Measurements from ENCODE around the gene PRAF2.
A peak's percentile ranks its signal among the peaks of the same experiment; 100 is the strongest.

The PRAF2 gene

GRCh38 chrX:49072712-49073095 is 1.1 kb downstream of the PRAF2 start:
- peak overlapping the region; percentile 66 to 78 for H3K4me3 ChIP-seq (ENCODE audit: low read length in 2 of 2)
- peaks cover 0 to 8% of the 10 kb centered on the region in 2 donors for H3K27me3 ChIP-seq (ENCODE audit: control insufficient read depth in 1 of 2, insufficient read depth in 2 of 2, low read length in 2 of 2)
- peaks cover 20% of the 10 kb centered on the region for H3K4me1 ChIP-seq (ENCODE audit: control insufficient read depth, insufficient read depth, low read length)
- no peak overlapping the region for H3K27ac ChIP-seq (ENCODE audit: low read length)
- H3K9me3 ChIP-seq (ENCODE audit: control insufficient read depth in 2 of 2, low read length in 2 of 2) = no peaks in the 10 kb centered on the region
- peaks cover 3 to 4% of the 10 kb centered on the region in 2 donors for H3K36me3 ChIP-seq (ENCODE audit: control insufficient read depth in 2 of 2, insufficient read depth in 2 of 2, low read length in 2 of 2)
- H3K9ac ChIP-seq (ENCODE audit: low read length in 2 of 2) = no peak overlapping the region

- H3K4me3 ChIP-seq (ENCODE audit: low read length in 2 of 2) = peak overlapping the region; percentile 66 to 78
- peak overlapping the region in 1 of 2 donors; percentile 22 for H3K9ac ChIP-seq (ENCODE audit: low read length in 2 of 2)
- H3K27me3 ChIP-seq (ENCODE audit: control insufficient read depth in 1 of 2, insufficient read depth in 2 of 2, low read length in 2 of 2) = peaks cover 0 to 8% of the 10 kb centered on the region in 2 donors
- peaks cover 0 to 3% of the 10 kb centered on the region in 2 donors for H3K36me3 ChIP-seq (ENCODE audit: control insufficient read depth in 2 of 2, insufficient read depth in 2 of 2, low read length in 2 of 2)
- H3K4me1 ChIP-seq (ENCODE audit: control insufficient read depth, insufficient read depth, low read length) = peaks cover 20% of the 10 kb centered on the region
- H3K27ac ChIP-seq (ENCODE audit: low read length) = peak overlapping the region; percentile 37
- H3K9me3 ChIP-seq (ENCODE audit: control insufficient read depth in 2 of 2, low read length in 2 of 2) = no peaks in the 10 kb centered on the region
Observed at GRCh38 chrX:49071877-49072711, 1.7 kb downstream of the PRAF2 start.

- Histone ChIP-seq H3K9me3 (ENCODE audit: control insufficient read depth in 2 of 2, low read length in 2 of 2) (no peaks in the 10 kb centered on the region), H3K27me3 (ENCODE audit: control insufficient read depth in 1 of 2, insufficient read depth in 2 of 2, low read length in 2 of 2) (peaks cover 0 to 5% of the 10 kb centered on the region in 2 donors), H3K4me3 (ENCODE audit: low read length in 2 of 2) (no peak overlapping the region), H3K27ac (ENCODE audit: low read length) (peak overlapping the region; percentile 37), H3K4me1 (ENCODE audit: control insufficient read depth, insufficient read depth, low read length) (peaks cover 20% of the 10 kb centered on the region), H3K36me3 (ENCODE audit: control insufficient read depth in 2 of 2, insufficient read depth in 2 of 2, low read length in 2 of 2) (peaks cover 0 to 3% of the 10 kb centered on the region in 2 donors), H3K9ac (ENCODE audit: low read length in 2 of 2) (no peak overlapping the region)
Observed at GRCh38 chrX:49070988-49071387, 2.8 kb downstream of the PRAF2 start.

GRCh38 chrX:49069038-49069437 is 4.8 kb downstream of the PRAF2 start:
- H3K27me3 ChIP-seq (ENCODE audit: control insufficient read depth in 1 of 2, insufficient read depth in 2 of 2, low read length in 2 of 2) = peaks cover 0 to 5% of the 10 kb centered on the region in 2 donors

GRCh38 chrX:49067285-49068120 is 6.3 kb downstream of the PRAF2 start:
- H3K36me3 ChIP-seq (ENCODE audit: control insufficient read depth in 2 of 2, insufficient read depth in 2 of 2, low read length in 2 of 2) = peaks cover 0 to 2% of the 10 kb centered on the region in 2 donors

More at GRCh38 chrX:49069038-49069437, 4.8 kb downstream of the PRAF2 start:
- H3K9me3 ChIP-seq (ENCODE audit: control insufficient read depth in 2 of 2, low read length in 2 of 2) = no peaks in the 10 kb centered on the region
- no peak overlapping the region for H3K4me3 ChIP-seq (ENCODE audit: low read length in 2 of 2)
- H3K4me1 ChIP-seq (ENCODE audit: control insufficient read depth, insufficient read depth, low read length) = peaks cover 15% of the 10 kb centered on the region
- H3K9ac ChIP-seq (ENCODE audit: low read length in 2 of 2) = no peak overlapping the region
- peaks cover 0 to 2% of the 10 kb centered on the region in 2 donors for H3K36me3 ChIP-seq (ENCODE audit: control insufficient read depth in 2 of 2, insufficient read depth in 2 of 2, low read length in 2 of 2)
- H3K27ac ChIP-seq (ENCODE audit: low read length) = no peak overlapping the region

GRCh38 chrX:49066690-49067089 is 7.1 kb downstream of the PRAF2 start:
- Histone ChIP-seq H3K27ac (ENCODE audit: low read length) (no peak overlapping the region), H3K9me3 (ENCODE audit: control insufficient read depth in 2 of 2, low read length in 2 of 2) (no peaks in the 10 kb centered on the region), H3K36me3 (ENCODE audit: control insufficient read depth in 2 of 2, insufficient read depth in 2 of 2, low read length in 2 of 2) (peaks cover 0 to 2% of the 10 kb centered on the region in 2 donors), H3K9ac (ENCODE audit: low read length in 2 of 2) (no peak overlapping the region), H3K4me3 (ENCODE audit: low read length in 2 of 2) (no peak overlapping the region), H3K27me3 (ENCODE audit: control insufficient read depth in 1 of 2, insufficient read depth in 2 of 2, low read length in 2 of 2) (peaks cover 0 to 7% of the 10 kb centered on the region in 2 donors), H3K4me1 (ENCODE audit: control insufficient read depth, insufficient read depth, low read length) (no peaks in the 10 kb centered on the region)

More at GRCh38 chrX:49067285-49068120, 6.3 kb downstream of the PRAF2 start:
- Histone ChIP-seq H3K9me3 (ENCODE audit: control insufficient read depth in 2 of 2, low read length in 2 of 2) (no peaks in the 10 kb centered on the region), H3K27ac (ENCODE audit: low read length) (no peak overlapping the region), H3K27me3 (ENCODE audit: control insufficient read depth in 1 of 2, insufficient read depth in 2 of 2, low read length in 2 of 2) (peaks cover 0 to 5% of the 10 kb centered on the region in 2 donors), H3K4me1 (ENCODE audit: control insufficient read depth, insufficient read depth, low read length) (peaks cover 4% of the 10 kb centered on the region), H3K9ac (ENCODE audit: low read length in 2 of 2) (no peak overlapping the region), H3K4me3 (ENCODE audit: low read length in 2 of 2) (no peak overlapping the region)

GRCh38 chrX:49066278-49066677 is 7.5 kb downstream of the PRAF2 start:
- no peaks in the 10 kb centered on the region for H3K4me1 ChIP-seq (ENCODE audit: control insufficient read depth, insufficient read depth, low read length)
- peaks cover 0 to 2% of the 10 kb centered on the region in 2 donors for H3K36me3 ChIP-seq (ENCODE audit: control insufficient read depth in 2 of 2, insufficient read depth in 2 of 2, low read length in 2 of 2)
- H3K9me3 ChIP-seq (ENCODE audit: control insufficient read depth in 2 of 2, low read length in 2 of 2) = no peaks in the 10 kb centered on the region
- H3K27ac ChIP-seq (ENCODE audit: low read length) = no peak overlapping the region
- peaks cover 0 to 3% of the 10 kb centered on the region in 2 donors for H3K27me3 ChIP-seq (ENCODE audit: control insufficient read depth in 1 of 2, insufficient read depth in 2 of 2, low read length in 2 of 2)
- H3K4me3 ChIP-seq (ENCODE audit: low read length in 2 of 2) = no peak overlapping the region
- no peak overlapping the region for H3K9ac ChIP-seq (ENCODE audit: low read length in 2 of 2)

GRCh38 chrX:49064735-49065134 is 9.1 kb downstream of the PRAF2 start:
- Histone ChIP-seq H3K9ac (ENCODE audit: low read length in 2 of 2) (no peak overlapping the region), H3K27ac (ENCODE audit: low read length) (no peak overlapping the region), H3K27me3 (ENCODE audit: control insufficient read depth in 1 of 2, insufficient read depth in 2 of 2, low read length in 2 of 2) (peaks cover 0 to 4% of the 10 kb centered on the region in 2 donors), H3K9me3 (ENCODE audit: control insufficient read depth in 2 of 2, low read length in 2 of 2) (no peaks in the 10 kb centered on the region), H3K4me3 (ENCODE audit: low read length in 2 of 2) (no peak overlapping the region), H3K4me1 (ENCODE audit: control insufficient read depth, insufficient read depth, low read length) (no peaks in the 10 kb centered on the region), H3K36me3 (ENCODE audit: control insufficient read depth in 2 of 2, insufficient read depth in 2 of 2, low read length in 2 of 2) (peaks cover 0 to 2% of the 10 kb centered on the region in 2 donors)

GRCh38 chrX:49064303-49064702 is 9.5 kb downstream of the PRAF2 start:
- Histone ChIP-seq H3K36me3 (ENCODE audit: control insufficient read depth in 2 of 2, insufficient read depth in 2 of 2, low read length in 2 of 2) (peaks cover 0 to 2% of the 10 kb centered on the region in 2 donors), H3K27ac (ENCODE audit: low read length) (no peak overlapping the region), H3K4me3 (ENCODE audit: low read length in 2 of 2) (no peak overlapping the region), H3K4me1 (ENCODE audit: control insufficient read depth, insufficient read depth, low read length) (no peaks in the 10 kb centered on the region), H3K27me3 (ENCODE audit: control insufficient read depth in 1 of 2, insufficient read depth in 2 of 2, low read length in 2 of 2) (peaks cover 0 to 4% of the 10 kb centered on the region in 2 donors), H3K9me3 (ENCODE audit: control insufficient read depth in 2 of 2, low read length in 2 of 2) (no peaks in the 10 kb centered on the region), H3K9ac (ENCODE audit: low read length in 2 of 2) (no peak overlapping the region)

GRCh38 chrX:49063715-49064114 is 10.1 kb downstream of the PRAF2 start:
- H3K9me3 ChIP-seq (ENCODE audit: control insufficient read depth in 2 of 2, low read length in 2 of 2) = no peaks in the 10 kb centered on the region
- no peaks in the 10 kb centered on the region for H3K36me3 ChIP-seq (ENCODE audit: control insufficient read depth in 2 of 2, insufficient read depth in 2 of 2, low read length in 2 of 2)
- no peak overlapping the region for H3K27ac ChIP-seq (ENCODE audit: low read length)
- no peak overlapping the region for H3K4me3 ChIP-seq (ENCODE audit: low read length in 2 of 2)
- no peaks in the 10 kb centered on the region for H3K4me1 ChIP-seq (ENCODE audit: control insufficient read depth, insufficient read depth, low read length)
- H3K9ac ChIP-seq (ENCODE audit: low read length in 2 of 2) = no peak overlapping the region
- peaks cover 0 to 4% of the 10 kb centered on the region in 2 donors for H3K27me3 ChIP-seq (ENCODE audit: control insufficient read depth in 1 of 2, insufficient read depth in 2 of 2, low read length in 2 of 2)
